Ecto neural progenitor cell (in vitro differentiated cells): ENCODE data around the gene CCNG2.

Experiments used
- DNase-seq: peaks from one replicate; pipeline ENCODE4 v3.0.0-alpha.2; 2018; ENCODE audit warnings: low spot score

The CCNG2 gene

DNA sequence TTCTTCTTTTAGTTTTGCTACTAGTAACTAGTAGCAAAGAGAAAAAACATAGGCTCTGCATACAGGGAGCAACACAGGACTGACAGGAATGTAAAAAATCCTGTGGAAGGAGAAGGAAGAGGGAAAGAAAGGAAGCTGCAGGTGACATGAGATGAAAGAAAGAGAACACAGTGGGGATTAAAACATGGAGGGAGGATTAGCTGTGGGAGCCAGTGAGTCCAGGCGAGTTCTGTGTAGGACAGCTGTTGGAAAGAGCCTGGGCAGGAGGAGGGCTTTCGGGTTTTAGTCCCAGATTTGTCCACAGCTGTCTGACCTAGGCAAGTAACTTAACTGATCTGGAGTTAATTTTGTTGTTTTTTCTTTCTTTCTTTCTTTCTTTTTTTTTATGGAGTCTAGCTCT, 21.6 kb downstream of the CCNG2 start:
- no peak for DNase-seq

DNA sequence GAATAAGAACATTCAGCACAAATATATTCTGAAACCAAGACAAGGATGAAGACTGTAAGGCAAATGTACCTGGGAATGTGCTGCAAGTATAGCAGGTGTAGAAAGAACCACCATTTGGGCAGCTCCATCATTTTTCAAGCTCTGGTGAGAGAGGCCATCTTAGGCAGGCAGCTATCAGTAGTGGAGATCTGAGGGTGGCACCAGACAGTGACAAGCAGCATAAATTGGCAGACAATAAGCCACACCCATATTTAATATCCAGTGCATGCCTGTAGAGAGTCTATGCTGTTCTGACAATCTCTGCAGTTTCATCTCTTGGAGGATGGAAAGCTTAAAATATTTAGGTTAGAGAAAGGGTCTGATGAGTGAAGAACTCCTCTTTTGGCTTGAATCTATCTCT, 22.5 kb downstream of the CCNG2 start:
- no peak for DNase-seq

DNA sequence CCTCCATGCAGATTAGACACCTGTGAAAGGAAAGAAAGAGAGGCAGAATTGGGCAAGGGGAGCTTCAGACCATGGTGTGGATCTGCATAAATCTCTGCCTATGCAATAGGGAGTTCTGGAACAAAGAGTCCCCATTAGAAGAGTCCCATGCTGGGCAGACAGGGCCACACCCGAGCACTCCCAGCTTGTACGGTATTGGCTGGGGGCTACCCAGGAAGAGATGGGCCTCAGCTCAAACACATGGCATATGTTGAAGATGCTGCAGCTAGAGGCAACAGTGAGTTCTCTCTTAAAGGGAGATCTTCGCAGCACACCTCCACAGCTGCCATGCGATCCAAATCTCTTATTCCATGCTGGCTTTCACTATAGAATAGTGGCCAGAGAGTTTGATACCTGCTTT, 24.7 kb downstream of the CCNG2 start:
- DNase-seq = no peak

DNA sequence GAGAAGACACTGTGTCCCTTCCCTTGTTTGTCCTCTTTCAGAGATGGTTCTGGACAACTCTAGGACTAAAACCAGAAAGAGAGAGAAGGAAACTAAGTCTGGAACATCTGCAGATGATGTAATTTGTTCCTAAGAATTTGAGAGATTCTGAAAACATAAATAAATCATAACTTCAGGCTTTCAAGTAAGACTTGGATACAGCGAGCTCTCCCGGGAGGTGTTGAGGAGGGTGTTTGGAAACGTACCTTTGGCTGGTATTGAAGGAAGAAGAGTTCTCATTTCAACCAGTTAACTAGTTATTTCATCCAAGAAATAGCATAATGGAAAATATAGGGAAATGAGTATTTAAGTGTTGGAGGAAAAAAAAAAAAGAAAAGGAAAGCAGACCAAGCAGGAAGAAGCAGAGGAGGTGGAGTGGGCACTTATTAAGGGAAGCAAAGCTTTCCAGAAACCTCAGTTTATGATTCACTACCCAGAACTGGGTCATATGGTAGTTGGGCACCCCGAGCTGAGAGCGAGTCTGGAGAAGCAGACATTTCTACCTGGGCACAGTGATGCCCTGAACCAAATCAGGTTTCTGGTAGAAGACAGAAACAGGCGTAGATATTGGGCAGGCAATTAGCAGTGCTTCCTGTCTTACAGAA, 26.9 kb downstream of the CCNG2 start:
- DNase-seq = no peak

DNA sequence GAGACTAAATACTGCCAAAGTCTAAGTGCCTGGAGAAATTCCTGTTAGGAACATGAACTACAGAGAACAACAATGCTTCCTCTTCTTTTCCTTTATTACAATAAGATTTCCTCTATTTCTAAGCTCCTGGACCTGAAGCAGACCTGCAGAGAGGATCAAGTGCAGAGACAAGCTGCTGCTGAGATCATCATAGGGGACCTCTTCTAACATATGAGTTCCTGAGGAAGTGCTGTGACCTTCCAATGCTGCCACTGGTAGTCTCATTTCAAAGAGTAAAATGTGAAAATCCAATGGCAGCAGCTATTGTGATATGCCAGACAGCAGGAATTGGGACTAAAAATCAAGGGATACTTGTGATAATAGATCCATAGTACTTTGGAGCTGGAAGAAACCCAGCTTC, 28.0 kb downstream of the CCNG2 start:
- no peak for DNase-seq

DNA sequence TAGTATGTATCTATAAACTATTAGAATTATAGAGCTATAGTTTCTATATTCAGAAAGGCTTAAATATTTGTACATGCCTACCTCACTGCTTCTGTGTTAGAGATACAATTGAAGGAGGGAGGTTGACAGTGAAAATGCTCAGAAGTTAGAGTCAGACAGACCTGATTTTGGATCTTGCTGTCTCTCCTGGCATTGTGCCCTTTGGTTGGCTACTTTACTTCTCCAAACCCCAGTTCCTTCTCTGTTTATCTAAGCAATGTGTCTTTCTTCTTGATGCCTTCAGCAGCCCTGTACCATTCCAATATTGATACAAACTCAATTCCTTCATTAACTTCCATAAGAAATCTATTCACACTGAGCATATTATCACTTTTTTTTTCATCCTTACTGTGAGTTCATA, 28.7 kb downstream of the CCNG2 start:
- no peak for DNase-seq

DNA sequence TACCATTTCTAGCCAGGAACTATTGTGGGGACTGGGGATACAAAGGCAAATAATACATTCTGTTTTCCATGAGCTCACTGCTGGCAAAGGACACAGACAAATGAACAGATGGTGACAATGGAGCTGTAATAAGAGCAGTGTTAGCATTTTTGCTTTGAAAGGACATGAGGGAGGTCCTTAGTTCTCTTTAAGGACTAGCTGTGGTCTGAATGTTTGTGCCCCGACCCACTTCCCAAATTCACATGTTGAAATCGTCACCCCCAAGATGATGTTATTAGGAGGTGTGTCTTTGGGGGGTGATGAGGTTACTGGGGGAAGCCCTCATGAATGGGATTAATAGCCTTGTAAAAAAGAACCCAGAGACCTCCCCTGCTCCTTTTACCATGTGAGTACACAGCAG, 30.3 kb downstream of the CCNG2 start:
- no peak for DNase-seq

DNA sequence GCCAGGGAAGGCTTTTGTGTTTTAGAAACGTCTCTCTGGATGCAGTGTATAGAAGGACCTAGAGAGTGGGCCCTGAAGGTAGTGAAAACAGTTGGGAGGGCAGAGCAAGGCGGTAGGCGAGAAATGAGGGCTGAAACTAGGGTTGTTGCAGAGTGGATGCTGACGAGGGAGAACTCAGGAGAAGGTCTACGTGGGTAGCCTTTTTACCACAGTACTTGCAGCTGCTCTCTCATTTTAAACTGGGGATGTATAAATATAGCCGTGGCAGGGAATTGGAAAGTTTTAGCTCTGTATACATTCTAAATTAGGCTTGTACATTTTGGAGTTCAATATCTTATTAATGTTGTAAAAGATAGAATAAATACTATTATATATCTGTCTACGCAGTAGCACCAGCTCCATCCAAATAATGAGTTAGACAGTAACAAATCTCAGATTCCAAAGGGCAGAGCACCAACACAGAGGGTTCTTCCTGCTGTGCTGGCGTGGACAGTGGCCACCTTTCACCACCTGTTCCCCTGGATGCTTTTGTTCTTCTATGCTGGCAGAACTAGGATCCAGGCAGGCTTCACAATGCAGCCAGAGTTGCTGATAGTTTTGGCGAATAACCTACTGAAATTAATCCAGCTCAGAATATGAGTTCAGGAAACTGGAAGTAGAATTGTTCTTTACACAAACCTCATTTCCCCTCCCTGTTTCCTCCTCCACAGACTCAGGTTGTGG, 31.7 kb downstream of the CCNG2 start:
- no peak for DNase-seq

DNA sequence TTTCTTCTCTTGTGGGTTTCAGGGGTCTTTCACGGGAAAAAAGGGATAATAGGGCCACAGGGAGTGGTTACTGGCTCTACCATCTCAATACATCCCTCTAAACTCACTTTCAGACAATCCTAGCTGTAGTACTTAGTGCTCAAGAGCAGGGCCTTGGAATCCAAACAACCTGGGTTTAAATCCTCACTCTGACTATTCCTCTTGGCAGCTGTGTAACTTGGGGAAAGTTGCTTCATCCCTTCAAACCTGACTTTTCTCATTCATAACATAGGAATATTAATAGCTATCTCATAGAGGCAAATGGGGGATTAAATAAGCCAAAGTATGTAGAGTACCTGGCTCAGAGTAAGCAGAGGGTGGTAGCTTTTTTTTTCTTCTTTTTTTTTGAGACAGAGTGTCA, 32.4 kb downstream of the CCNG2 start:
- no peak for DNase-seq

DNA sequence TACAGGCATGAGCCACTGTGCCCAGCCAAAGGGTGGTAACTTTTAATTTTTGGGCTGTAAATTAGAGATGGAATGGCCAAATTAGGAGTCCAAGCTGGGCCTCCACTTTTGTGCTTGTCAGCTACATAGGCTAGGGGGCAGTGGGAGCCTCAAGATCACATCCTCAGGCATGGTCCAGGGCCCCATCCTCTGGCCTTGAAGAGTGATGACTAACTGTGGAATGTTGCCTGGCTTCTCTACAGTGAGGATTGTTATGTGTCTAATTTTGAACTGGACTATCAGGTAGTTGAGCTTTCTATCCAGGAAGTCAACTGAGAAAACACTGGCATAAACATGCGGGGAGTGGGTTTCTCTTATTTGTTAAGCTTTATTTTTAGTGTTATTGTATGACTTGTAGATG, 33.0 kb downstream of the CCNG2 start:
- DNase-seq = no peak

DNA sequence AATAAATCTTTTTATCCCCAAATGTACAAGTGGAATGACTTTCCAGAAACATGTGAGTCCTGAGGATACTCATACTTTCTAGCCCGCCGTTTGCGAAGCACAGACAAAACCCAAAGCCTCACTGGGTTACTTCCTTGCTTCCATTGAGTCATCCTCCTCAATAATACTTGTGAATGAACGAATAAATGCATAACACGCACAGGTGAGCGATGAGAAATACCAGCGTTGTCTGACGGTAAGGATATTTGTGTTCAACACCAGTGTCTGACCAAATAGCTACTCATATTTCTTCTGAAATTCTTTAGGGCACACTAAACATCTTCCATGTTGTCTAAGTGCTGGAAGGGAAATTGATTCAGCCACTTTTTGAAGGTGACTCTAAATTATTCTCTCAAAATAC, 36.0 kb downstream of the CCNG2 start:
- no peak for DNase-seq

DNA sequence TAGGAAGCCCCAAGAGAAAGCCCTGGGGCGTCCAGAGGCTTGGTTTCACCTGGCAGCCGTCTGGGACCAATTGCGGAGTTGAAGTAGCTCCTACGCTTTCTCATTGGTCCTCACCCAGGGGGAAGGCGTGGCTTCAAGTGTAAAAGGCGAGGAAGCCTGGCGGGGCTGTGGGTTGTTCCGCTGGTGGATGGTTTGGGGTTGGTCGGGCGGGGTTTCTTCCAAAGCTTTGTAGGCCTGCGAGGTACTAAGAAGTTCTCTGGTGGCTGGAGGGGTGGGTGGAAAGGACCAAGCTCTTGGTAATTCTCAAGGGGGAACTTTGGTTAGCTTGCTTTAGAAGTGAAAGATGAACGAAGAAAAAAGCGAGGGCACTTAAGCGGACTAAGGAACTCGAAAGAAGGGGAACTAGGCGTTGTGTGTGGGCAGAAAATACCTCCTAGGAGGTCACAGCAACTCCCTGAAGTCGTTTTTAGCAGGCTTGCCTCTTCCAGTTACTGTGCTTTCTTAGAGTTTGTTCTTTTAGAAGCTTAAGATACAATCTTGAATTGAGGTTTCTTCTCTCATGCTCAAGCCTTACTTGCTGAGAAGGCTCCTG, 36.6 kb downstream of the CCNG2 start:
- peak; percentile 64 for DNase-seq

DNA sequence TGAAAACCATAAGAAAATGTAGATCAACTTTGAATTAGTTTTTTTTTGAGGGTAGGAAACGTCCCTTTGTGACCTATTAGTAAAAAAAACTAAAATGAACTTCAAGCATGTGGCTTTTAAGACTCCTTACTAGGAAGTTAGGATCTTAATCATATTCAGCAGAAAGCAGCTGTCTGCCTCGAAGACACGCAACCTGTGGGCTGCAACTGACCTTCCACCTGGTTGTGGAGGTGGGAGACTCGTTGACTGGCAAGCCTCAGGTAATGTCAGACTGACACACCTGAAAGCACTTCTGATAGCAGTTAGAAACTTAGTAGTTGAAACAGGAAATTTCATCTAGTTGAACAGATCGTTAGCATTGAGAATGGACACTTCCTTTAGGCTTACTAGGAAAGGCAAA, 37.4 kb downstream of the CCNG2 start:
- DNase-seq = no peak

DNA sequence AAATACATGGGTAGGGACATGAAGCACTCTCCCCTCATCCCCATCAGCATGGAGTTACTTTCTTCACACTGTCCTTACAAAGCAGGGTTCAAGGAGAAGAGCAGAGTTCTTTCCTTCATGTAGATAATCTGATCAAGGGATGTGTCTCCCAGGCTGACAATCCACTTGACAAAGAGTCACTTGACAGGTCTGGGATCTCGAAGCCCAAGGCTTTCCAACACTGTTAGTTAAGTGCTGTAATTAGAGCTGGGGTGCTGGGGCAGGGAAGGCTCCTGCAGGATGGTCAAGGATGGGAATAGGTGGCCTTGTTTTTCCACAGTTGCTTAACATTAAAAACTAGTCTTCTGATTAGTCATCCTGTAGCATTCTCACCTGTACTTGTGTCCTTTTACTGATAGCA, 38.0 kb downstream of the CCNG2 start:
- DNase-seq = no peak

DNA sequence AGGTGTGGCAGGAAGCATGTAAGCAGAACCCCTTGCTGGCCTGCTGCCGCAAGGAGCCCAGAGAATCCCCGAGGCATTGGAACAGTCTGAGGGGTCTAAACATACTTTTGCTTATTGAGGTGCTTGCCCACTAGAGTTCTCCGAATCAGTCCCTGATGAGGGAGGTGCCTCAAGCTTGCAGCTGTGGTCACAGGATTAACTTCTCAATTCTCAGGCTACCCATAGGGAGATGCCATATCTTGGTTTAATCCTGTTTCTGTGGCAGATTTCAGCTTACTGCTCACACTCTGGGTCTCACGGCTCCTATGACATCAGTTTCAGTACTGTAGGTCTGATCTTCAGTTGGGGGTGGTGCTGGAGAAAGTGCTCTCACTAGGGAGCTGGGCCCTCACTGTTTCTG, 39.9 kb downstream of the CCNG2 start:
- DNase-seq = no peak

DNA sequence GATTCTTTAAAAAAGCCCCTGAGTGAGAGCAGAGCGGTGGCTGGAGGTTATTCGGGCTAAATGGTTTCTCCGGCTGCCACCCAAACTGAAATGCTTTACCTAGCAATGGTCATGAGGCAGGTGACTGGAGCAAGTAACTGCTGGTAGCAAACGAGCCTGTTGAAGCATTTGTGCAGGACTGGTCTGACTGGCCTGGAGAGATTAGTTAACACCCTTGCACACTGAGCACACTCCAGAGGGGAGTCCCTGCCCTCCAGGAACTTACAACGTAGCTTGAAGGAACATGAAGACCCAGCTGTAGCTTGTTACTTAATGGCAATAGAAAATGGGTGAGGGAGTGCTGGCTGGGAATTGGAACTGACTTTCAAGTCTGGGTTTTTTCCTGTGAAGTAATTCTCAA, 40.4 kb downstream of the CCNG2 start:
- no peak for DNase-seq

DNA sequence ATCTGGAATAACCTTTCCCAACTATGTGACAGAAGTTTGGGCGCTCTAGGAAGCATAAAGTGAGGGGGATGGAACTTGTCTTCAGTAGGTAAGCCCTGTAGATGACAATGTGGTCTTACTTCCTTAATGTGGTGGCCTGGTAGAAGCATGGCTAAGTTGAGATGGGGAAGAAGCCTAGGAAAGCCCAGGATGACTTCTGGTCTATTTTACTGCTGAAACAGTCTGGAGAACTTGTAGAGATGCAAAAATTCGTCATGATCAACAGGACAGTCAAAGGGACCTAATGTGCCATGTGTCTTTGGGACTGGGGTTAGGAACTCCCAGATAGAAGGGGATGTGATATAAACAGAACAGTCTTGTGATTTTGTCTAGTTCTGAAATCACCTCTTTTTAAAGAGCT, 40.8 kb downstream of the CCNG2 start:
- no peak for DNase-seq

DNA sequence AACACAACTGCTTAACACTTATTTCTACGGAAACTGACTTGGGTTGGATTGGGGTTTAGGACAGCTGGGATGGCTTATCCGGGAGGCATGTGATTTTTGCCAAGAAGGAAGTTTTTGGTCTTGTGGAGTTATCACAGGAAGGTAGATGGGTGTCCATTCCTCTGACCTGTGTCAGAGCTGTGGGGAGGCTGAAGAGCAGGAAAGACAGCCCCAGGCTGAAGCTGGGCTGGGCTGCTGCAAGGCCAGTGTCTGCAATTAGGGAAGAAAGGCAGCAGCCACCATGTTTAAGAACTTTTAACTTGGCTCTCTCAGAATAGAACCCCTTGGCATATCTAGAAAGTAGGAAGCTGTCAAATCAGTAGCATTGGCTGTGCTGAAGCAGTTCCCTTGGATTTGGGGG, 42.3 kb downstream of the CCNG2 start:
- DNase-seq = no peak

DNA sequence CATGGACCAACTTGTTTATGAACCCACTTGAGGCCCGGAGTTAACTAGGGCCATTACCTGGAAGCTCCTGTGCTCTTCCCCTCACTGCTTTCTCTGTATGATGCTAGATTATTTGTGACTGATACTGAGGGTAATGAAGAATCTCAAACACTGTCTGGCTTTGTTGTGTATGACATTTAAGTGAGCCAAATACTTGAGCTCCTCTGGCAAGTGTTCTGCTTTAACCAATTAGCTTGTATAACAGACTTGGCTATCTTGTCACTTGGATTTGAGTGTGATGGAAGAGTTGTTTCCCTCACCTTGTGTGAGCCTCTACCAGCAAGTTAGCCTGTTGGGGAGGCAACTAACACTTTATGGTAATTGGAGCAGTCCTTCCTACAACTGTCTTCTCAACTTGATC, 42.7 kb downstream of the CCNG2 start:
- DNase-seq = no peak

DNA sequence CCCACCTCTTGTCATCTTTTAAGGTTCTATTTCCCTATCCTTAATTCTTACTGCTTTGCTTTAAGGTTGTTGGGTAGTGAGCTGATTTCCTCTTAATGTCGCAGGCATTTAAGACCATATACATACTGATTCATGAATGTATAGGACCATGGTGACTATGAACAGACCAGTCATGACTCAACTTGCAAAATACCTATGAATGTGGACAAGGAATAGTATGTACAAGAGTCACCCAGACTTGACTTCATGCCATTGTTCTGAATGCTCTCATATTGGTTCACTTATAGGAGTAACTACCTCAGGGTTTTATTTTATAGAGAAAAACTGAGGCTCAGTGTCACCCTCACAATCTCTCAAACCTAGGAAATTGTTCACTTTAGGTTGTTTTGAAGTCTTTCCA, 44.3 kb downstream of the CCNG2 start:
- no peak for DNase-seq

DNA sequence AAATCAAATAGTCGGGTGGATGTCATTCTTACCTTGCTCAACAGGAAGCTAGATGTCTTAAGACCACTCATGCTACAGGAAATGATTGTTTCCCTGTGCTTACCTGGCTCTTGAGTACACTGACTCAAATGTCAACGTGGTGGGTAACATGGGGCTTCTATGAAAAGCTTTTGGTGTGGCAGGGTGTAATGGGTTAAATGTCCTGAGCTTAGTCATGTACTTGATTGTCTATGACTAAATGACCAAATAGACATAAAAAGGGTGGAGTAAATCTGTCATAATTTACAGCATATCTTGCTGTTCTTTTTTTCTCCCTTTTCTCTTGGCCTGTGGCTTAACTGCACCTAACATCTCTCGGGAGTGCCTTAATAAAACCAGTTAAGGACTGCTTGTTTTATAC, 44.9 kb downstream of the CCNG2 start:
- no peak for DNase-seq

DNA sequence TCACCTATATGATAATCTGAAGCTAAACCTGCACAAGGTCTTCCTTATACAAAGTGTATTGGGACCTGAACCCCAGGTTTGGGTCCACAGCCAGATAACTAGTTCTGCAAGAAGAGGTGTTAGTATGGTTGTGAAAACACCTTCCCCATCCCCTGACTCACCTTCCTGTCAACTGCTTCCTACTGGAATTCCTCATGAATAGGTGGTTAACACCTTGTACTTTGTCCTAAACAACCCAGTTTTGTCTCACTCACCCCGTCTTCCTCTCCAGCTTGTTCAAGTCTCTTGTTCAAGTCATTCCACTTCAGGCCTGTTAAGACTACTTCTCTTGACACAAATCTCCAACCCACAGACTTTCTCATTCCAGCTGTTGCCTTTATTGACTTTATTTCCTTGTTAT, 45.5 kb downstream of the CCNG2 start:
- DNase-seq = no peak

DNA sequence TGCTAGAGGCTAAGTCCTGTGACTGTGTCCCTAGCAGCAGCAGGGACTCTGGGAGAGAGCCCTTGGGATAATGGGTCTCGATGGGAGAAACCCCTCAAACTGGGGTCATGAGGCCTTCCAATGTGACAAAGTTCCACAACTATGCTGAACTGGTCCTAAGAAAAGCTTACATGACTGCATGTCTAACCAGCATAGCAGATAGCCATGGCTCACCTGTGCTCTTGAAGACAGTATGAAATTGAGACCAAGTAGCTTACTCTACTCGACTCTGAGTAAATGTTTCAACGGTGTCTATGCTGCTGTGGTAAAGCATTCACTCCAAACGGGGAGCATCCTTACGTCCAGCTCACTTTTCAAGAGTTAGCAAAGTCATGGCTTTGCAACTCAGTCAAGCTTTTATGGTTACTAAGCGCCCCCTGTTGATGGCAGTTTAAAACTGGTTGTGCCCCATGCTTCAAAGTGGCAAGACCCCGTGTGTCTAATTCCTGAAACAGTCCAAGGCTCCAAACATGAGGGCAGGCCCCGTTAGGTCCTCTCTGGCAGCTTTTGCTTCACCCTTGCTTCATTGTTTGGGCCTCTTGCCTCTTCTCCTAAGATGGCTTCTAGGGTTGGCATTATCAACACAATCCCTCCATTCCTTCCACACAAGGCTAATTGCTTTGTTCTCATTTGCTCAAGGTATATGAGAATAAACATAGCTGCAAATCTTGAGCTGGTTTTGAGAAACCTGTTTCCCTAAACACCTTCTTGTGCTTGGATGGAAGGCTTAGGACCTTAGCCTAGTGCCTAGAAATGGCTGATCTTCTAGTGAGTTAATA, 46.6 kb downstream of the CCNG2 start:
- peak; percentile 78 for DNase-seq
